GM12878 (cell line): ENCODE data around the gene CETN3. TPM values are rescaled to one million over a fixed set of nuclear protein-coding genes. Genes with fewer than 3 reads are reported as not detected.

Experiments used
- ATAC-seq: fragments of 200-7000 bp; cut with Tn5 transposase; 3 replicates; pipeline ENCODE4 v1.9.1; 2020; ENCODE audit warnings: mild to moderate bottlenecking, moderate library complexity
- BruUV-seq: library from RNA; stranded (reverse); fragments of 400-500 nt; replicated peaks from 2 replicates; lab custom pipeline; 2021; lab: Mats Ljungman, UMichigan
- CTCF ChIA-PET: fragments of 300-600 bp; sonication (Branson Sonifier 250); formaldehyde crosslinking; extraction: SDS; loops from one replicate; lab custom pipeline; 2021; ENCODE audit warnings: inconsistent platforms; lab: Yijun Ruan, JAX
- POLR2A ChIA-PET: fragments of 350-600 bp; formaldehyde crosslinking; extraction: SDS; loops from one replicate; lab custom pipeline; 2021; ENCODE audit warnings: inconsistent platforms; lab: Charles Lee
- RAD21 ChIA-PET: fragments of 300-600 bp; sonication (Branson Sonifier 250); formaldehyde crosslinking; loops from one replicate; lab custom pipeline; 2023; ENCODE audit warnings: antibody characterized with exemption; ENCODE audit not compliant: unreplicated experiment; lab: Charles Lee
- SMC1A ChIA-PET: fragments of 300-600 bp; sonication (Branson Sonifier 250); formaldehyde crosslinking; loops from one replicate; lab custom pipeline; 2023; ENCODE audit not compliant: unreplicated experiment, uncharacterized antibody; lab: Charles Lee
- DNase-seq: peaks from one replicate; pipeline ENCODE4 v3.0.0-alpha.2; 2011; ENCODE audit warnings: low read depth, low spot score
- FAIRE-seq: peaks from 3 replicates; lab custom pipeline; 2011; peaks lifted over from hg19 to GRCh38; lab: Jason Lieb, UNC
- H2AFZ ChIP-seq: 2 replicates; pipeline ENCODE4 v1.6.0; 2011; ENCODE audit warnings: low read depth, low read length, control low read depth; ENCODE audit not compliant: control insufficient read depth
- H3K27ac ChIP-seq: 2 replicates; pipeline ENCODE4 v1.5.1; 2011; ENCODE audit warnings: control low read depth; ENCODE audit not compliant: control insufficient read depth, insufficient read depth
- H3K27me3 ChIP-seq, 2 experiments: replicated peaks in 1 of 2; 2 replicates each; pipeline versions ENCODE4 v1.6.0 to v1.6.1; 2011; ENCODE audit warnings: low read length in 1 of 2; ENCODE audit not compliant: control insufficient read depth in 2 of 2, insufficient read depth in 2 of 2
- H3K36me3 ChIP-seq, 2 experiments: 2 replicates each; pipeline ENCODE4 v1.5.1; 2011; ENCODE audit warnings: low read length in 1 of 2; ENCODE audit not compliant: control insufficient read depth in 2 of 2, insufficient read depth in 2 of 2
- H3K4me1 ChIP-seq: 2 replicates; pipeline ENCODE4 v1.6.1; 2011; ENCODE audit warnings: mild to moderate bottlenecking, low read length, moderate library complexity, mixed read lengths; ENCODE audit not compliant: control insufficient read depth, insufficient read depth
- H3K4me2 ChIP-seq: 2 replicates; pipeline ENCODE4 v1.6.0; 2011; ENCODE audit warnings: control low read depth; ENCODE audit not compliant: control insufficient read depth, insufficient read depth
- H3K4me3 ChIP-seq: fragments of 200-600 bp; sonication (generic); 2 replicates; pipeline ENCODE4 v1.5.1; 2016
- H3K79me2 ChIP-seq: 2 replicates; pipeline ENCODE4 v1.6.0; 2011; ENCODE audit warnings: low read length; ENCODE audit not compliant: control insufficient read depth, insufficient read depth
- H3K9ac ChIP-seq: 2 replicates; pipeline ENCODE4 v1.8.0; 2011; ENCODE audit warnings: low read length, control low read depth, mixed read lengths; ENCODE audit not compliant: control insufficient read depth, insufficient read depth
- H3K9me3 ChIP-seq: replicated peaks from 3 replicates; pipeline ENCODE4 v1.5.1; 2011; ENCODE audit warnings: mild to moderate bottlenecking, low read length; ENCODE audit not compliant: control insufficient read depth, insufficient read depth
- H4K20me1 ChIP-seq: 2 replicates; pipeline ENCODE4 v1.6.0; 2011; ENCODE audit not compliant: control insufficient read depth, insufficient read depth
- ASH2L ChIP-seq: fragments of 300-600, 200-600 bp; sonication (generic); IDR thresholded peaks from 2 replicates; pipeline ENCODE4 v1.6.1; 2017; ENCODE audit warnings: low read depth, mild to moderate bottlenecking, borderline replicate concordance
- ATF3 ChIP-seq: IDR thresholded peaks from 2 replicates; pipeline ENCODE4 v1.6.1; 2011; ENCODE audit warnings: low read depth, mild to moderate bottlenecking, low read length, moderate library complexity, borderline replicate concordance; ENCODE audit errors: extremely low read depth
- BCL11A ChIP-seq: IDR thresholded peaks from 2 replicates; pipeline ENCODE4 v1.6.1; 2011; ENCODE audit warnings: low read depth, low read length
- BCL3 ChIP-seq: IDR thresholded peaks from 2 replicates; pipeline ENCODE4 v1.6.1; 2011; ENCODE audit warnings: borderline replicate concordance, low read depth, mild to moderate bottlenecking, moderate library complexity, low read length; ENCODE audit not compliant: insufficient read depth, poor library complexity, severe bottlenecking
- CBX3 ChIP-seq: fragments of 200-600 bp; sonication (generic); IDR thresholded peaks from 2 replicates; pipeline ENCODE4 v1.6.1; 2016; ENCODE audit warnings: low read depth, borderline replicate concordance
- EGR1 ChIP-seq, 2 experiments: IDR thresholded peaks; 1 replicate in 1 of 2; 2 replicates in 1 of 2; pipeline ENCODE4 v1.6.1; 2011 to 2012; ENCODE audit warnings: low read depth in 2 of 2, low read length in 2 of 2, borderline replicate concordance in 1 of 2, mild to moderate bottlenecking in 1 of 2, moderate library complexity in 1 of 2
- EP300 ChIP-seq, 2 experiments: fragments of 150-350 bp in 1 of 2; IDR thresholded peaks; 2 replicates each; pipeline ENCODE4 v1.6.1; 2011 to 2012; ENCODE audit warnings: low read depth in 2 of 2, low read length in 2 of 2, borderline replicate concordance in 1 of 2, improper control_type of control experiment in 1 of 2, inconsistent platforms in 1 of 2; ENCODE audit not compliant: control insufficient read depth in 1 of 2
- ETV6 ChIP-seq, 2 experiments: fragments of 450-650 bp in 1 of 2; IDR thresholded peaks in 1 of 2; conservative IDR thresholded peaks in 1 of 2; 2 replicates each; pipeline ENCODE4 v1.6.1; 2014; ENCODE audit warnings: antibody characterized with exemption in 1 of 2, borderline replicate concordance in 1 of 2, low read depth in 1 of 2, mild to moderate bottlenecking in 1 of 2, moderate library complexity in 1 of 2
- KAT2A ChIP-seq: conservative IDR thresholded peaks from 2 replicates; pipeline ENCODE4 v1.6.1; 2011; ENCODE audit warnings: low read depth, low read length; ENCODE audit not compliant: control insufficient read depth
- NRF1 ChIP-seq: conservative IDR thresholded peaks from 2 replicates; pipeline ENCODE4 v1.6.1; 2011; ENCODE audit warnings: mild to moderate bottlenecking, low read depth, low read length, improper control_type of control experiment
- SMARCA5 ChIP-seq: fragments of 450-650 bp; IDR thresholded peaks from 2 replicates; pipeline ENCODE4 v1.6.1; 2017; ENCODE audit warnings: mild to moderate bottlenecking
- SREBF2 ChIP-seq: IDR thresholded peaks from 2 replicates; pipeline ENCODE4 v1.6.1; 2012; ENCODE audit warnings: mild to moderate bottlenecking, low read length
- TBL1XR1 ChIP-seq: IDR thresholded peaks from 2 replicates; pipeline ENCODE4 v1.6.1; 2012; ENCODE audit warnings: low read depth, low read length, improper control_type of control experiment
- TCF3 ChIP-seq: IDR thresholded peaks from 2 replicates; pipeline ENCODE4 v1.6.1; 2012; ENCODE audit warnings: low read depth, mild to moderate bottlenecking, low read length, borderline replicate concordance; ENCODE audit not compliant: insufficient read depth
- ZBTB11 ChIP-seq: fragments of 450-650 bp; formaldehyde crosslinking; IDR thresholded peaks from 2 replicates; pipeline ENCODE4 v1.5.0; 2022; ENCODE audit warnings: mild to moderate bottlenecking, missing genetic modification characterization
- ZBTB33 ChIP-seq: fragments of 450-650 bp; IDR thresholded peaks from 2 replicates; pipeline ENCODE4 v1.6.1; 2017; ENCODE audit warnings: mild to moderate bottlenecking
- ZNF274 ChIP-seq: IDR thresholded peaks from one replicate; pipeline ENCODE4 v1.8.0; 2011; ENCODE audit not compliant: insufficient read length, insufficient read depth
- in situ Hi-C: fragments of 300-500 bp; cut with MboI; formaldehyde crosslinking; loops from 9 replicates; pipeline ENCODE4 v1.14.3; 2018; ENCODE audit warnings: mixed read lengths
- intact Hi-C: fragments of 100-400 bp; cut with micrococcal nuclease; formaldehyde crosslinking; loops from one replicate; pipeline ENCODE4 v1.14.2; 2022; ENCODE audit not compliant: unreplicated experiment
- polyA plus RNA-seq, 11 experiments: library from polyadenylated mRNA; depleted of rRNA in 4 of 11; unstranded in 6 of 11; stranded (reverse) in 5 of 11; fragments of >200 nt; fragmentation: Nextera tagmentation in 4 of 11; fragmentation: Illumina TruSeq in 1 of 11; extraction: Ambion mirVana in 4 of 11; extraction: Trizol in 1 of 11; gene quantifications; 1 replicate in 1 of 11; 2 replicates in 10 of 11; pipeline versions ENCODE4 v1.2.1 to v1.2.3, GENCODE V29; 2011 to 2016; ENCODE audit warnings: inconsistent platforms in 2 of 11, missing spikeins in 2 of 11, low read depth in 1 of 11
- total RNA-seq, 4 experiments: library from RNA; depleted of rRNA in 3 of 4; stranded (reverse); fragments of >200 nt in 3 of 4; fragmentation: Illumina TruSeq in 1 of 4; extraction: Trizol in 1 of 4; gene quantifications; 2 replicates each; pipeline versions ENCODE4 v1.2.1 to v1.2.3, GENCODE V29; 2013 to 2021

The CETN3 gene
- total and polyA plus RNA-seq, 10 of the 15 experiments (the other 5 are each of a cell fraction or from before 2014, with no cell fraction given) = 16.8 to 59.1 (median 51.8) TPM

GRCh38 chr5:90356176-90356575 lies 53.4 kb downstream of the CETN3 start:
- no peak overlapping the region for H2AFZ ChIP-seq
- no TSS peak for BruUV-seq
- H3K9me3 ChIP-seq = no peaks in the 10 kb centered on the region; the same call in 2 of the 3 replicates
- CTCF ChIA-PET = interaction anchor here (1.0 to 1.7 kb wide), 3 partner anchors 10 to 29 kb away, joined by 3 to 4 read pairs (median 3); no protein-coding TSS in a partner anchor
- POLR2A ChIA-PET = interaction anchor here (1.2 kb wide), 1 partner anchor 11 kb away, joined by 3 read pairs; no protein-coding TSS in a partner anchor
- no peaks in the 10 kb centered on the region for H3K36me3 ChIP-seq
- H3K4me2 ChIP-seq = no peak overlapping the region
- in situ Hi-C loops = no loop called here
- H3K4me1 ChIP-seq = no peaks in the 10 kb centered on the region
- no peaks in the 10 kb centered on the region for H3K79me2 ChIP-seq
- FAIRE-seq (no peak), DNase-seq (no peak), ATAC-seq (no peak)
- intact Hi-C loops = no loop called here
- no peaks in the 10 kb centered on the region for H4K20me1 ChIP-seq
- H3K4me3 ChIP-seq = no peak overlapping the region
- H3K27me3 ChIP-seq = no peaks in the 10 kb centered on the region
- no peak overlapping the region for H3K9ac ChIP-seq
- RAD21 ChIA-PET = no interaction called here
- no peak overlapping the region for H3K27ac ChIP-seq
- SMC1A ChIA-PET = interaction anchor here (0.7 to 2.4 kb wide), 5 partner anchors 9 to 291 kb away, joined by 3 to 9 read pairs (median 3); no protein-coding TSS in a partner anchor
- no peak for TF ChIP-seq ZBTB11 (CRISPR knock-in tag)
- no peak for TF ChIP-seq ZNF274
- no peak for TF ChIP-seq CBX3
- TF ChIP-seq ATF3 = no peak
- TF ChIP-seq KAT2A = no peak
- no peak for TF ChIP-seq BCL3
- no peak for TF ChIP-seq SREBF2
- TF ChIP-seq TCF3 = no peak
- TF ChIP-seq EGR1 (IDR thresholded peaks at IDR 0.05; ENCODE audit: borderline replicate concordance in 1 of 2, low read depth in 2 of 2, low read length in 2 of 2) = no peak
- no peak for TF ChIP-seq NRF1
- no peak for TF ChIP-seq ZBTB33
- TF ChIP-seq ASH2L = no peak
- TF ChIP-seq BCL11A = no peak
- no peak for TF ChIP-seq SMARCA5
- TF ChIP-seq ETV6 (conservative IDR thresholded peaks at IDR 0.05 in 1 of 2, IDR thresholded peaks at IDR 0.05 in 1 of 2; ENCODE audit: borderline replicate concordance in 1 of 2, low read depth in 1 of 2) = no peak
- no peak for TF ChIP-seq TBL1XR1
- no peak for TF ChIP-seq EP300 (IDR thresholded peaks at IDR 0.05; ENCODE audit: borderline replicate concordance in 1 of 2, control insufficient read depth in 1 of 2, low read depth in 2 of 2, low read length in 2 of 2)
